ENCODE data around the gene ADAMTS17.

ADAMTS17 gene

DNA sequence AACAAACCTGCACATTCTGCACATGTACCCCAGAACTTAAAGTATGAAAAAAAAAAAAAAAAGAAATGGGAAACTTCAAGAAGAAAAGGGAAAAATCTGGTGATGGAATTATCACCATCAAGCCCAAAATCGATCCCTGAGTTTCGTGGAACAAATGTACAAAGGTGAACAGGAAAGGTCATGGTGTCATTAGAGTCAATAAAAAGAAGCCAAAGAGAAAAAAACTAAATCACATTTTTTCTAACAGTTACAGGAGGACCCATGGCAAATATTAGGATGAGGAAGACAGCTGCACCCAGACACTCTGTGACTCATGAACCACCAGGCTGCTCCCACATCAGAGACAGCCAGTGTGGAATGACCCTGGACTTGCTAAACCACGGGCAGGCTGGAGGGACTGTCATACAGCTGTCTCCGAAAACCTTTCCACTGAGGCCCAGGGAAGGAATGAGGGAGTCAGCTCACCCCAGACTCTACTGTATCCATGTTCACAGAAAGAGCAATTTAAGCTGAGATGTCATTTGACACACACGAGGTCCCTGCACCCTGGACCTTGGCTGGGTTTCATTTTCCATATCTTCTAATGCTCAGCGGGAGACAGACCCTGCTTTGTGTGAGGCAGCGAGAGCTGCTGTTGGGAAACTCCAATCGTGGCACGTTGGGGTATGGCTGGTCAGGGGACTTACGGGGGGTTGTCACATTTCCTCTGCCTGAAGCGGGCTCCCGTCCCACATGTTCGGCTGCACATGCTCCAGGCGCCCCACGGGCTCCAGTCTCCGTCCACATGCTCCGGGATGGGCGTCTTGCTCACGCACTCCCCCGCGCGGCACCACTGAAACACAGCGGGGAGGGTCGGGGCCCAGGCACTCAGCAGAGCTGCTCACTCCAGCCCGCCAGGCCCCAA lies 210.2 kb downstream of the ADAMTS17 start:
- DNase-seq (ENCODE audit: low spot score), result peak; percentile 61

DNA sequence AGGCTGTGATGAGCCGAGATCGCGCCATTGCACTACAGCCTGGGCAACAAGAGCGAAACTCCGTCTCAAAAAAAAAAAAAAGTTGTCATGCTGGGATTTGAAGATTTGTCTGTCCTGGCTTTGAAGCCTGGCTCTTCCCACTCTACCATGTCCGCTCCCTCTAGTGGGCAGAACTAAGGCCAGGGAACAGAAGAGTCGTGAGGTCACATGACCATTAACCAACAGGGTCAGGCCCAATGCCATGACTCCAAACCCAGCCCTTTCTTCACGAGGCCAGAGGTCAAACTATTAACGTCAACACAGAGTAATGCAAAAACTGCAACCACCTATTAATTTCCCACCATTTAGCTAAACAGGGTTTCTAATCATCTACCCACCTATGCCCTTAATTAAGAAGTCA lies 212.1 kb downstream of the ADAMTS17 start:
- DNase-seq (ENCODE audit: low spot score), result no peak

DNA sequence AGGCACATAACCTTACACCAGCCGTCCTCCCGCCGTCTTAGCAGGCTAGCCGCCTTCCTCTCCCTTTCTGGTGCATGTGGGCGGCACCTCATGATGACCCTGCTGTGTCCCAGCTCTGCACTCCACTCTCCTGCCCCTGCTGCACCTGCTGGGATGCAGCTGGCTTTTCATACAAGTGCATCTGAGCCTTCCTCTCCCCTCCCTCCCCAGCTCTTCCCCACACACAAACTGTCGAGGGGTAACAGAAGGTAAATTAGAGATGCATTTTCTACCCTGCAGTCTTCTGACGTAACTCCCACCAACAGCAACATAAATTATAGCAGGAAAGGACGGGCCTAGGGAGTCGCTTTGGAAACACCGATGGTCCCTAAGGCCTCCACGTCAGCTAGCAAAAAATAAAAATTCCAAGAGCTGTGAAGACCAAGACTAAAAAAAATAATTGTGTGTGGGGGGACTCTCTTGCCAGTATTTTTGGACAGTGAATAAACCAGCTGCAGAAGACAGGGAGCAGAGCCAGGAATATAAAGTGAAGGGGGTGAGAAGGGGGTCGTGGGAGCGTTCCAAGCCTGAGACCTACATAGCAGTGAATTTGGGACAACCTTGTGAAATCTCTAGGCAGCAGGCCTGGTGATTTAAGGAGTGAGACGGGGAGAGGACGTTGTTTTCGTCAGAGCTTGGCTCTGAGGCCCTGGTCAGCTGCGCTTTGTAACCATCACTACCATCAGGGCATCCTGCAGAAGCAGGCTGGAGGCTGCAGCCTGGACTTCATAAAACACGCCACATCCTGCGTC lies 216.2 kb downstream of the ADAMTS17 start:
- no peak for DNase-seq (ENCODE audit: low spot score)

DNA sequence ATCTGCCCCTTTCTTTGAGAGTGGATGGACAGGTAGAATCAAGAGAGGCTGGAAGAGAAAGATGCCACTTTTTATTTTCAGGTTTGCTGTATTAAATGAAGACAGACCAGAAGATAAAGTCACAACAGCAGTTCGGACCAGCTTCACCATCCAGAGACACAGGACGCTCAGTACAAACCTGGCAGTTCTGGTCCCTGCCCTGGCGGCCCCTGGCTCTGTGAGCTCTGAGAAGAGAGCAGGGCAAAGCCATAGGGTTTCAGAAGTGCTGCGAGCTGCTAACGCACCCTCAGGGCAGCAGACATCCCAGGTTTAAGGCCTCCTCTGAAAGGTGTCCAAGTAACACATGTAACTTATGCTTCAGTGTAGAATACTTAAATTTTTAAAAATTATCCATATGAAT lies 216.8 kb downstream of the ADAMTS17 start:
- no peak for DNase-seq (ENCODE audit: low spot score)

DNA sequence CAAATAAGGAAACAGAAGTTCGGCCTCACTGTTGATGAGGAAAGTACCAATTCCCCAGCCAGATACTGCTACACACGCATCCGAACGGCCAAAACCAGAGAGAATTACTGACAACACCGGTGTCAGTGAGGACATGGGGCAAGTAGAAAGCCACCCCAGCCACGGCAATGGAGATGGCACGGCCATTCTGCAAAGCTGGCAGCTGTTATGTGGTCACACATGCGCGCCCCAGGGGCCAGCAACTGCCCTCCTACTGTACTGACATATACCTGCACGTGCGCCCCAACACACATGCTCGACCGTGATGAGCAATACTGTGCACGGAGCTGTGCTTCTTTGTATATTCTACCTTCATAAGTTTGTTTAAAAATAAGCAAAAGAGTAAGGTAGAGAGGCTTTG lies 217.4 kb downstream of the ADAMTS17 start:
- no peak for DNase-seq (ENCODE audit: low spot score)

DNA sequence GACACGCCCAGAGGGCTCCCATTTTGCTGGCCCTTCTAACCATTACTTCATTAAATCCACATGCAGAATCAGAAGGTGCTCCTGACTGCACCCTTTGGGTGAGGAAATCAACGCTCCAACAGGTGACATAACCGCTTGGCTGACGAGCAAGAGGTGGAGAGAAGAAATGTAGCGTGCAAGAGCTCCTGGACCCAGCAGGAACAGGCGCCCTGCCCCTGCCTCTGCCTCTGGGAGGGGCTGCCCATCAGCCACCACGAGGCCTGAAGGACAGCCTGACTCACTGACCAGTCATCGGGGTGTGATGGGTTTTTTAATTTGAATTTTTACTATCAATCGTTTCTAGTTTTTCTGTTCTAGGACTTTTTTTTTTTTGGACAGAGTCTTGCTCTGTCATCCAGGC lies 218.2 kb downstream of the ADAMTS17 start:
- no peak for DNase-seq (ENCODE audit: low spot score)

DNA sequence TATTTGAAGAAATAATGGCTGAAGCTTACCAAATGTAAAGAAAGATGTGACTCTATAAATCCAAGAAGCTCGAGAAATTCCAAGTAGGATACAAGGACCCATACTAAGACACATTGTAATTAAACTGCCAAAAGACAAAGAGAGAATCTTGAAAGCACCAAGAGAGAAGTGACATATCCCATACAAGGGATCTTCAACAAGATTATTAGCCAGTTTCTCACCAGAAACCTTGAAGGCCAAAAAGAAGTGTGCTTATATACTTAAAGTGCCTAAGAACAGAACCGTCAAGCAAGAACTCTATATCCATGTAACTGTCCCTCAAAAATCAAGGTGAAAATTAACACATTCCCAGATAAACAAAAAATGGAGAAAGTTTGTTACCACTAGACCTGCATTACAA lies 220.5 kb downstream of the ADAMTS17 start:
- DNase-seq (ENCODE audit: low spot score), result no peak

DNA sequence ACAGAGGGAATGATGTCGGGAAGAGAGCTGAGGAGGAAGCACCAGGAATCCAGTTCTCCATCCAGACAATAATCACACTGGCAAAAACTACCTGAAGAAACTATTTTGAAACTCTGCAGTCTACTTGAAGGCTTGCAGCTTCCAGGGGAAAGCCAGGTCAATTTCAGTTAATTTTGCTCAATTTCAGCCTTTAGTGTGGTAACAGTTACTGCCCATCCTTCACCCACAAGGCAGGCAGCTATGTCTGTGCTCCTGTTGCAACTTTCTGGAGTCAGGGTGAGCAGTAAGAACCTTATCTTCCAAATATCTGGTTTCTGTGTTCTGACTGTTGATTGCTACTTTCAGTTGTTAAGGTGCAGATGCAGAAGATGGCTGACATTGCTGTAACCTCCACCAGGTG lies 221.7 kb downstream of the ADAMTS17 start:
- DNase-seq (ENCODE audit: low spot score), result no peak

DNA sequence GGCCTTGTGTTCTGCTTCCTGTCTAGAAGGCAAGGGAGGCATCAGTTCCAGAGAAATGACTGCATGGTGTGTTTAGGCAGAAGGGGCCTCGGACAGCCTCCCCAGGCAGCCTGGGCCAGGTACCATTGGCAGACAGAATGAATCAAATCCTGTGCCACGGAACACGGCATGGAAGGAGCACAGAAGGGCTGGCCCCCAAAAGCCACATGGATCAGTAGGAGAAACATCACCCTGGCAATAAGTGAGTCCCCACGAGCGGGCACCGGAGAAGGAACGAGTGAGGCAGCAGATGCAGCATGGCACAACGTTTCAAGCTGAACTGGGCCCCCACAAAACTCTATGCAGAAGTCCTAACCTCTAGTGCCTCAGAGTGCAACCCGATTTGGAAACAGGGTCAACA lies 223.2 kb downstream of the ADAMTS17 start:
- no peak for DNase-seq (ENCODE audit: low spot score)

DNA sequence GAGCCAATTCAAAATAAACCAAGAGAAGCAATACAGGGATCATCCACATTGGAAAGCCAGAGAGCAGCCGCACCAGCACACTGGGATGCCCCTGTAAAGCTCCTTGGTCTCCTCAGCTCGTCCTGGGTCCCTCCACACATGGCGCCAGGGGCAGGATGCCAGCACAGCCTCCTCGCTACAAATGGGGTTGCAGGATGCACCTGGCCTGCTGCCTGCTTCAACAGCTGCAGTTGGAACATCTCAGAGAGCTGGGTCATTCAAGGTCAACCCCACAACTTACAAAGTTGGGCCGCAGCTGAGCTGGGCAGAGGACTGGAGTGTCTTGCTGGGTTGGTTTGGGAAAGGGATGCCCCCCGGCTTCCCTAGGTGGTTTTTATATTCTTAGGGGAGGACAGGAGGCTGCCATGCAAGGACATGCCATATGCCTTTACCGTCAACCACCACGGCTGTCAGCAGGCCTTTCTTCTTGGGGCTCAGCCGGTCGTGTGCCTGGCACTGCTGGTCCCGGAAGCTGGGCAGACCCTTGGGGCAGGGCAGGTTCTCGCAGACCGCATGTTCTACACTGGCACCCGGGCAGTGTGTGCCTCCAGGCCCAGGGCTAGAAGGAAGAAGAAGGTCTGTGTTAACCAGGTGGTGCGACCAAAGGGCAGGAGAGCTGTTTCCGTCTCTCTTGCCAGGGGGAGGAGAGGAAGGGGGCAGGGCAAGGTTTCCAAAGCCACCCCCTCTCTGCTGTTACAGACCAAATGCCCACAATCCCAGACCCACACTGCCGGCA lies 225.2 kb downstream of the ADAMTS17 start:
- no peak for DNase-seq (ENCODE audit: low spot score)

DNA sequence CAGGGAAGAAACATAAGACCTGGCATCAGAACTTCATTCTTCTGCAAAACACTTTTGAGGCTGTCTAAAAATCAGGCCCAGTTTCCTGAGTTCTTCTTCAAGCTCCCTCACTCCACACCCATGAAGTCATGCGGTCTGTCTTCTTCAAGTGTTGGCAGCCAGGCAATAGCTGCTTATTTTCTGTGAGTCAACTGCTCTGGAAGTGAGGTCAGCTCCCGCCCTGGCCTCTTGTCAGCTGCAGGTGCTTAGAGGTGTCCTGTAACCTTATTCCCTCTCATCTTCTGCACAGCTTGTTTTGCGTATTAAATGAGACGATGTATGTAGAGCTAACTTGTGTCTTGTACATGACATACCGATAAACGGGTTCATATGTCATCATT lies 226.1 kb downstream of the ADAMTS17 start:
- DNase-seq (ENCODE audit: low spot score), result peak; percentile 22

DNA sequence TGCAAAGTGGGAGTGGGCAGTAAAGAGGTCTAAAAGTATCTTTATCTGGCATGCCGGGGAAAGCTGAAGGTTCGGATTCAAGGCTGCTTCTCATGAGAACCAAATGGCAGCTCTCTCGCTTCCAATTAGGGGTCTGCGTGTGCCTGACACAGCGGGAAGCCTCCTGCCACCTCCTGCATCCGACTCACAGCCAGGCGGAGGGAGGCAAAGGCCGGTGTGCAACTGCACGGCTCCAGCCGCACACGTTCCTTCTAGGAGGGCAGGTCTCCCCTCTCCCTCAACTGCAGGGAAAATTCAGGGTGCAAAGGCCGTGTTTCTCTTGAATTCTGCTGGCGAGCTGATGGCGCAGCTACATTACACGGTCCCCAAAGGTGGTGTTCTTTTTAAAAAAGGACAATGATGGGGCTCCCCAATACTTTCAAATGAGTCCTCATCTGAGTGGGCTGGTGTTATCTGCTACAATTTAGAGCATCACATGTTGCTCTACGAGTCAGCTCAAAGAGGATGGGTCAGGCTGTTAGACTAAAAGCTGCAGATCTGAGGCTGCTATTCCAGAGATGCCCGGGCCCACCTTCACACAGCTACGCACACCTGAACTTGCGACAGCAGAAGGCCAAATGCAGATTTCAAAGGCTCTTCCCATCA lies 226.6 kb downstream of the ADAMTS17 start:
- DNase-seq (ENCODE audit: low spot score), result no peak

DNA sequence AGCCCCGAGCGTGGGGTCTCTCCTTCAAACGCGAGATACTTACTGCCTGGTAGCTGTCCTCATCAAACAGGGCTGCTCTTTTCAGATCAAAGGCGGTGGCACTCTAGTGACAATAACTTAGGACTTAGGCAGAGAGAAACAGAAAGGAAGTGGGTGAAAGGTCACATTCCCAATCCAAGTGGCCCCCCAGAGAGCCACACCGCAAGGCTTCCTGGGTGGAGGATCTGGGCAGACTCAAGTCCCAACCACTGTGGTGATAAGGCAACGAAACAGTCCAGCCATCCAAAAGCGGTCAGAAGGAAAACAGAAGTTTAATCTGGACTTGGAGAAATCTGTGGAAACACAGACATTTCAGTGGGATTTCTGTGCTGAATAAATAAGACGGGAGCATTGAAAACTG lies 227.2 kb downstream of the ADAMTS17 start:
- DNase-seq (ENCODE audit: low spot score), result peak; percentile 94

DNA sequence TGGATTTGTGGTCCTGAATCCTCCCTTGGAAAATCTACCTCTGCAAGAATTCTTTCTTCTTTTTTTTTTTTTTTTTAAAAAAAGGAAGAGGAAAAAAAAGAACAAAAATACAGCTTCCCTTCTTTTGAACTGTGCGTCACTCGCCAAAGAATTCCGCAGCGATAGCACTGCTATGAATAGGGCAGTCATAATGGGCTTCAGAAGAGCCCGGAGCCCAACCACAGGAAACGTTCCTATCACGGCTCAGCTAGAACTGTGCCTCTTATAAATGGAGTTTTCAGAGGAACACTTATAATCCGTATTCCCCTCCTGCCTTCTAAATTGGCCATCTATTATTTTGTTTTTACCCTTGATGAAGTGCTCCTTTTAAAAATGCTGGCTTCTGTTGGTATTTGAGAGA lies 227.7 kb downstream of the ADAMTS17 start:
- DNase-seq (ENCODE audit: low spot score), result peak; percentile 93

DNA sequence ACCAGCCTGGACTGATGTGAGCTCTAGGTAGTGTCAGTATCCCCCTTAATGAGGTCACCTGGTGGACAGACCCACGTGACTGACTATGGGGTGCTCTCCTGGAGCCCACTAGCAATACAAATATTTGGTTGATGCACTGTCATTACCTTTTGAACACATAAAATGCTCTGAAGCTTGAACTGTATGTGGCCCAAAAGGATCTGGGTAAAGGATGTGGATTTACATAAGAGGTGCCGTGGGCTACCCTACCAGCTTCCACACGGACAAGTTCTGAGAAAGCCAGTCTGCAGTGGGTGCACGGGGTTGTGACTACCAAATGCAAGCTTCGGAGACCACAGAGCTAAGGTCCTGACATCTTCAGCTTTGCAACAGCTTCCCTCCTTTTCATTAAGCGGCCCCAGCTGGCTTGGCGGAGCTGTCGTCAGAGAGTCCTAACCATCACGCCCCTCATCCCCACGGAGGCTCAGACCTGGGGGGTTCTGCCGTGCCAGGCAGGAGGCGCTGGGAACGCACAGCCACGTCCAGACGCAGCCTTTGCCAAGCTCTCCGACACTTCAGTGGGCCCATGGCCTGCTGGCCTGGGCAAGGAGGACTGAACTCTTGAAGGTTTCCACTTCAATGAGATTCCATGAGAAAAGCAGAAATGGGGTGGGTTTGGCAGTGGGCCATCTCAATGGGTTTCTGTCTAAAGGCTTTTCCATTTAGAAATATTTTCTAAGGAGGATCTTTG lies 228.3 kb downstream of the ADAMTS17 start:
- peak; percentile 56 for DNase-seq (ENCODE audit: low spot score)

DNA sequence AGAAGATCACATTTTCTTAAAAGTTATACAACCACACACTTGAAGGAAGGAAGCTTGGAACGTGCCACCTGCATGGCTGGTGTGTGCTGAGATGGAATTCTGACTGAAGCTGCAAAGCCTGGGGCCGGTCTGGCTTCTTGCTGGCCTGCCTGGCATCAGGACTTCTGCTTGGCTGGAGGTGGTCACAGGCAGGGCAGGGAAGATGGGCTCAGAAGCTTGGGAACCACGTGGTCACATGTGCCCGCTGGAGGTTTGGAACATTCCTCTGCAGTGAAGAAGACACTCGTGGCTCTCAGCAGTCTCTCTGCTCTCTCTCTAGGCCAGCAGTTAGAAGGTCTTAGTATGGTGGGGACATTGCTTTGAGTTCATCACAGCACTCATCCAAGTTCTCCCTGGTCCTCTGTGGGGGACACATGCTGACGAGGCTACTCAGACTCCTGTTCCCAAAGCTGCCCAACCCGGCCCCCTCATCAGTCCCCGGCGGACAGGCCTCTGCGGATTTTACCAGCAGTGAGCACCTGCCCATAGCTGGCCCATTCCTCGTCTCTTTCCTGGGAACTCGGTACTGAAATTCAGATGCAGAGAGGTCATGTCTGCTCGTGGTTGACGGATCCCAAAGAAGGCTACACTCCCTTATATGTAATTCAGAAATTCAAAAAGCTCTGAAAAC lies 229.0 kb downstream of the ADAMTS17 start:
- no peak for DNase-seq (ENCODE audit: low spot score)

DNA sequence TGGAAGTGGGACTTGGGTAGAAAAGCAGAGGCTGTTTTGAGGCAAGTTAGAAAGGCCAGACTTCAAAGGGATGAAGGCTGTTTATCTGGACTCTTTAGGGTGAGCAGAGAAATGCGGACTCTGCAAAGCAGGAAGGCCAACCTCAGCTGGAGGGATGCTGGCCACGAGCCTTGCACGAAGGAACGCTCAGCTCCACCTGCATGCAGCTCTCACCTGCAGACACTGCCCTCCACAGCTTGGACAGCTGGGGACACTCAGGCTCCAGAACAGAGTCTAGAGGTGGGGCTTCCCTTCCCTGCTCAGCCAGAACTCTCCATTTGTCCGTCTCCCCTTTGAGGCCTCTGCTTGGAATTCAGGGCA lies 229.7 kb downstream of the ADAMTS17 start:
- peak; percentile 56 for DNase-seq (ENCODE audit: low spot score)

DNA sequence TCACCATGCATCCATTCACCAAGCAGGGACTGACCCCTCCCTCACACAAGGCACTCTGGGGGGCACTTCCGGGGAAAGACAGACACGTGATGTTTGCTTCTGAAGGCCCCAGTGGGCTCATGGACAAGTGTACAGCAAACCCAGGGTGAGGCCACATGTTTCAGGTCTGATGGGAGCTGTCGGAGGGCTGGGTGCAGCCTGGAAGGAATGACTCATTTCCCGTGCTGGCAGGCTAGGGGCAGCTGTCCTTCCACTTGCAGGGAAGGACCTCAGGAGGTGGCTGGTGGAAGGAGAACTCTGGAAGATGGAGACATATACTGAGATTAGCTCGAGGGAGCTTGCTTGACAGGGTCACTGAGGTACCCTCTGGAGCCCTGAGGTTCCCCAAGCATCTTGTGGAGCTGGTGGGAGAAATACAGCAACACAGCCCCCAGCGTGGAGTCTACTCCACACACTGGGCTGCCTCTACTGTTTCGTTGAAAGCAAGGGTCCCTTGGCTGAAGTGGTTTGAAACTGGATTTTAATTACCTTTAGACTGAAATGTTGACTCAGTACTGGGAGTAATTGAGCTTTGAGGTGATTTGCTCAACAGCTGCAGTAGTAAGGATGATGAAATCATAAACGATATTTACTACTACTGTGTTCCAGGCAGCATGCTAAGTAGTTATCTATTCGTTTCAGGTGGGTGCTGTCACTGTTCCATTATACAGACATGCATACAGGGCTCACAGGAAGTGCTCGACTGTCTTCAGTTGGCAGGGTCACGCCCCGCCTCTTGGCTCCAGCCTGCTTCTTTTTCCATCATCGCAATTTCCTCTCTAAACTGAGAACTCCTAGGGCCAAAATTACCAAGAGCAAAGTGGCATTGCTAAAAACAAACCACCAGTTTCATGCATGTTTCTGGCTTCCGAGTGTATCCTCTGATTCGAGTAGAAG lies 230.4 kb downstream of the ADAMTS17 start:
- peak; percentile 95 for DNase-seq (ENCODE audit: low spot score)

DNA sequence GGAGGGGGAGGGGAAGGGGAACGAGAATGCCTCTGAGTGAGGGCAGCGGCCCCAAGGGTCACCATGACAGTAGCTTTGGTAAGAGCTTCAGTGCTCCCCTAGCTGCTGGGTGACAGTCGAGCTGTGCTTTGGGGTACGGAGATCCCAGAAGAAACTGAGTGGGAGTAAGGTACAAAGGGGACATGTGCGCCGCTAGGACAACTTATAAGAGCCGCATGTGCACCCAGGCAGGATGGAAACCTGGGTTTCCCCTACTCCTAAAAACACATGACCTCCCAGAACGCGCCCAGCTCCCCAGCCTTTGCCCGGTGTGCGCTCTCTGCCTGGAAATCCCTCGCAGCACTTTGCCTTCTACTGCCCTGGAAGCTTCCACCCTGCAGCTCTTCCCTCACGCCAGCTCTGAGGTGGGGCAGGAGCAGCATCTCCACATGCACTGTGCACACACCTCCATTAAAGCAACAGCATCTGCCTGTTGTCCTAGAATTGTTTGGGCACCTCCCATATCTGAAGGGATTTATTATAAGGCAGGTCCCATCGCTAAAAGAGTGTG lies 232.2 kb downstream of the ADAMTS17 start:
- DNase-seq (ENCODE audit: low spot score), result no peak
